GM18951 (cell line): ENCODE results near the gene GAK.

Experiments
- POLR2A ChIP-seq: IDR thresholded peaks from 4 replicates; pipeline ENCODE4 v1.6.1; 2011; ENCODE audit warnings: mild to moderate bottlenecking; ENCODE audit not compliant: insufficient read length, insufficient read depth; ENCODE audit errors: extremely low read depth
- in situ Hi-C: fragments of 300-500 bp; cut with MboI; formaldehyde crosslinking; loops from one replicate; pipeline ENCODE4 v1.12.0; 2022; ENCODE audit warnings: low sequenced_read_pairs, mixed read lengths, inconsistent platforms; ENCODE audit not compliant: unreplicated experiment

The GAK gene

GRCh38 chr4:960636-961350 is 28.7 kb upstream of the GAK start:
- in situ Hi-C loops = no loop called here
- TF ChIP-seq POLR2A = no peak

- TF ChIP-seq POLR2A = no peak
- in situ Hi-C loops = no loop called here
Measured at GRCh38 chr4:960140-960635, 28.1 kb upstream of the GAK start.

GRCh38 chr4:959338-960139 is 27.4 kb upstream of the GAK start:
- TF ChIP-seq POLR2A = no peak

GRCh38 chr4:958696-959337 is 26.7 kb upstream of the GAK start:
- TF ChIP-seq POLR2A = no peak
- in situ Hi-C loops = no loop called here

More at GRCh38 chr4:959338-960139, 27.4 kb upstream of the GAK start:
- in situ Hi-C loops = no loop called here

- in situ Hi-C loops = no loop called here
- TF ChIP-seq POLR2A = no peak
Measured at GRCh38 chr4:958314-958665, 26.2 kb upstream of the GAK start.

GRCh38 chr4:957581-958313 is 25.6 kb upstream of the GAK start:
- in situ Hi-C loops = no loop called here
- no peak for TF ChIP-seq POLR2A

GRCh38 chr4:957231-957580 is 25.1 kb upstream of the GAK start:
- in situ Hi-C loops = no loop called here
- no peak for TF ChIP-seq POLR2A

GRCh38 chr4:956531-957230 is 24.6 kb upstream of the GAK start:
- in situ Hi-C loops = no loop called here
- TF ChIP-seq POLR2A = no peak

- no peak for TF ChIP-seq POLR2A
- in situ Hi-C loops = no loop called here
Measured at GRCh38 chr4:955931-956381, 23.8 kb upstream of the GAK start.

GRCh38 chr4:955161-955921 is 23.2 kb upstream of the GAK start:
- in situ Hi-C loops = no loop called here
- no peak for TF ChIP-seq POLR2A

GRCh38 chr4:954211-955020 is 22.3 kb upstream of the GAK start:
- in situ Hi-C loops = no loop called here
- no peak for TF ChIP-seq POLR2A
